Measurements from ENCODE around the gene ITSN1.

- TF ChIP-seq EP300 (IDR thresholded peaks at IDR 0.05) (no peak), POLR2A (IDR thresholded peaks at IDR 0.05) (no peak), POLR2AphosphoS5 (IDR thresholded peaks at IDR 0.05) (no peak)
- TF ChIP-seq, protein P1, sequence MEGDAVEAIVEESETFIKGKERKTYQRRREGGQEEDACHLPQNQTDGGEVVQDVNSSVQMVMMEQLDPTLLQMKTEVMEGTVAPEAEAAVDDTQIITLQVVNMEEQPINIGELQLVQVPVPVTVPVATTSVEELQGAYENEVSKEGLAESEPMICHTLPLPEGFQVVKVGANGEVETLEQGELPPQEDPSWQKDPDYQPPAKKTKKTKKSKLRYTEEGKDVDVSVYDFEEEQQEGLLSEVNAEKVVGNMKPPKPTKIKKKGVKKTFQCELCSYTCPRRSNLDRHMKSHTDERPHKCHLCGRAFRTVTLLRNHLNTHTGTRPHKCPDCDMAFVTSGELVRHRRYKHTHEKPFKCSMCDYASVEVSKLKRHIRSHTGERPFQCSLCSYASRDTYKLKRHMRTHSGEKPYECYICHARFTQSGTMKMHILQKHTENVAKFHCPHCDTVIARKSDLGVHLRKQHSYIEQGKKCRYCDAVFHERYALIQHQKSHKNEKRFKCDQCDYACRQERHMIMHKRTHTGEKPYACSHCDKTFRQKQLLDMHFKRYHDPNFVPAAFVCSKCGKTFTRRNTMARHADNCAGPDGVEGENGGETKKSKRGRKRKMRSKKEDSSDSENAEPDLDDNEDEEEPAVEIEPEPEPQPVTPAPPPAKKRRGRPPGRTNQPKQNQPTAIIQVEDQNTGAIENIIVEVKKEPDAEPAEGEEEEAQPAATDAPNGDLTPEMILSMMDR (IDR thresholded peaks at IDR 0.05): no peak
Observed at GRCh38 chr21:33843216-33843615, 200.9 kb downstream of the ITSN1 start.
